ENCODE data around the gene XXYLT1. TPM values are rescaled to one million over a fixed set of nuclear protein-coding genes. Genes with fewer than 3 reads are reported as not detected.
A peak's percentile ranks its signal among the peaks of the same experiment; 100 is the strongest.

The XXYLT1 gene
- total RNA-seq, 1 experiment from 2014 or later: 16.9 TPM

- in situ Hi-C loops (cut with HindIII; ENCODE audit: low pct_unique_long_range_greater_than_20kb, low sequenced_read_pairs): no loop called here
- no peak for DNase-seq (ENCODE audit: low read depth, low spot score)
Measured at GRCh38 chr3:195080125-195080524, 190.8 kb downstream of the XXYLT1 start.

- DNase-seq (ENCODE audit: low read depth, low spot score): peak; percentile 43
- in situ Hi-C loops (cut with HindIII; ENCODE audit: low pct_unique_long_range_greater_than_20kb, low sequenced_read_pairs): no loop called here
Measured at GRCh38 chr3:195079636-195080035, 191.3 kb downstream of the XXYLT1 start.

GRCh38 chr3:195078891-195079440 lies 192.0 kb downstream of the XXYLT1 start:
- in situ Hi-C loops (cut with HindIII; ENCODE audit: low pct_unique_long_range_greater_than_20kb, low sequenced_read_pairs): no loop called here
- no peak for DNase-seq (ENCODE audit: low read depth, low spot score)

- no peak for DNase-seq (ENCODE audit: low read depth, low spot score)
- in situ Hi-C loops (cut with HindIII; ENCODE audit: low pct_unique_long_range_greater_than_20kb, low sequenced_read_pairs): no loop called here
Measured at GRCh38 chr3:195077611-195078540, 193.1 kb downstream of the XXYLT1 start.

GRCh38 chr3:195076981-195077610 lies 193.9 kb downstream of the XXYLT1 start:
- in situ Hi-C loops (cut with HindIII; ENCODE audit: low pct_unique_long_range_greater_than_20kb, low sequenced_read_pairs): no loop called here
- DNase-seq (ENCODE audit: low read depth, low spot score): no peak

GRCh38 chr3:195075941-195076875 lies 194.8 kb downstream of the XXYLT1 start:
- DNase-seq (ENCODE audit: low read depth, low spot score): no peak
- in situ Hi-C loops (cut with HindIII; ENCODE audit: low pct_unique_long_range_greater_than_20kb, low sequenced_read_pairs): no loop called here

GRCh38 chr3:195075199-195075940 lies 195.6 kb downstream of the XXYLT1 start:
- DNase-seq (ENCODE audit: low read depth, low spot score): no peak
- in situ Hi-C loops (cut with HindIII; ENCODE audit: low pct_unique_long_range_greater_than_20kb, low sequenced_read_pairs): no loop called here

- no peak for DNase-seq (ENCODE audit: low read depth, low spot score)
- in situ Hi-C loops (cut with HindIII; ENCODE audit: low pct_unique_long_range_greater_than_20kb, low sequenced_read_pairs): no loop called here
Measured at GRCh38 chr3:195073866-195074860, 196.8 kb downstream of the XXYLT1 start.

GRCh38 chr3:195072916-195073564 lies 197.9 kb downstream of the XXYLT1 start:
- in situ Hi-C loops (cut with HindIII; ENCODE audit: low pct_unique_long_range_greater_than_20kb, low sequenced_read_pairs): no loop called here

GRCh38 chr3:195071916-195072820 lies 198.8 kb downstream of the XXYLT1 start:
- in situ Hi-C loops (cut with HindIII; ENCODE audit: low pct_unique_long_range_greater_than_20kb, low sequenced_read_pairs): no loop called here
- DNase-seq (ENCODE audit: low read depth, low spot score): no peak

More at GRCh38 chr3:195072916-195073564, 197.9 kb downstream of the XXYLT1 start:
- DNase-seq (ENCODE audit: low read depth, low spot score): no peak

GRCh38 chr3:195071011-195071728 lies 199.8 kb downstream of the XXYLT1 start:
- no peak for DNase-seq (ENCODE audit: low read depth, low spot score)
- in situ Hi-C loops (cut with HindIII; ENCODE audit: low pct_unique_long_range_greater_than_20kb, low sequenced_read_pairs): no loop called here

- in situ Hi-C loops (cut with HindIII; ENCODE audit: low pct_unique_long_range_greater_than_20kb, low sequenced_read_pairs): no loop called here
- DNase-seq (ENCODE audit: low read depth, low spot score): no peak
Measured at GRCh38 chr3:195070336-195070735, 200.6 kb downstream of the XXYLT1 start.

- no peak for DNase-seq (ENCODE audit: low read depth, low spot score)
- in situ Hi-C loops (cut with HindIII; ENCODE audit: low pct_unique_long_range_greater_than_20kb, low sequenced_read_pairs): no loop called here
Measured at GRCh38 chr3:195069501-195070251, 201.3 kb downstream of the XXYLT1 start.
